Activated CD8-positive, alpha-beta T cell treated with anti-CD3 and anti-CD28 coated beads, Interleukin-2, amount 10 ng/mL, durations not matched to agents 7 days and 5 days (primary cell): ENCODE measurements around the gene ZNF283. TPM values are rescaled to one million over a fixed set of nuclear protein-coding genes. Genes with fewer than 3 reads are reported as not detected.
A peak's percentile ranks its signal among the peaks of the same experiment; 100 is the strongest.

Experiments used
- ATAC-seq: fragments of 150-1000 bp; cut with Tn5 transposase; one replicate; pipeline ENCODE4 v1.10.0; 2021; ENCODE audit warnings: moderate library complexity
- CTCF ChIA-PET: fragments of 350-600 bp; sonication (Branson Sonifier 250); formaldehyde crosslinking; loops from one replicate; lab custom pipeline; 2021; ENCODE audit warnings: antibody characterized with exemption; lab: Charles Lee
- POLR2A ChIA-PET: fragments of 350-600 bp; sonication (Branson Sonifier 250); formaldehyde crosslinking; loops from one replicate; lab custom pipeline; 2021; ENCODE audit warnings: antibody characterized with exemption; lab: Charles Lee
- DNase-seq: peaks from one replicate; pipeline ENCODE4 v3.0.0-alpha.2; 2020
- H3K27ac Mint-ChIP-seq: one replicate; pipeline ENCODE4 v1.8.0; 2021; ENCODE audit warnings: mild to moderate bottlenecking, mixed read lengths
- H3K27me3 Mint-ChIP-seq: one replicate; pipeline ENCODE4 v1.8.0; 2021; ENCODE audit warnings: low read depth, mixed read lengths
- H3K36me3 Mint-ChIP-seq: one replicate; pipeline ENCODE4 v1.8.0; 2021; ENCODE audit warnings: low read depth, mixed read lengths
- H3K4me1 Mint-ChIP-seq: one replicate; pipeline ENCODE4 v1.8.0; 2021; ENCODE audit warnings: low read depth, mixed read lengths
- H3K4me3 Mint-ChIP-seq: one replicate; pipeline ENCODE4 v1.8.0; 2021; ENCODE audit warnings: mild to moderate bottlenecking, mixed read lengths
- H3K9me3 Mint-ChIP-seq: one replicate; pipeline ENCODE4 v1.8.0; 2022; ENCODE audit warnings: mixed read lengths; ENCODE audit not compliant: insufficient read depth
- total RNA-seq, 2 experiments: library from RNA; stranded (reverse); gene quantifications; one replicate each; pipeline ENCODE4 v1.2.3, GENCODE V29; 2021

The ZNF283 gene
- 1 to 10 TPM; 4.9 to 6.9 TPM for total RNA-seq

GRCh38 chr19:43826787-43827754 lies at the start of gene ZNF283:
ZNF283 (plus strand) TSS chr19:43827321; CDS start chr19:43833505, 6,184 bp downstream.
- H3K27ac Mint-ChIP-seq = peak within 1 kb of the TSS; percentile 70
- peaks cover 21% of the 10 kb centered on the region for H3K4me1 Mint-ChIP-seq
- ChIA-PET CTCF (interaction anchor here (0.9 to 1.1 kb wide), 3 partner anchors 15 to 159 kb away, joined by 3 to 4 read pairs (median 3); no protein-coding TSS in a partner anchor), POLR2A (interaction anchor here (1.4 to 1.7 kb wide), 2 partner anchors 73 to 104 kb away, joined by 3 read pairs; partner anchors contain the start of gene SMG9)
- H3K27me3 Mint-ChIP-seq = peaks cover 14% of the 10 kb centered on the region
- H3K9me3 Mint-ChIP-seq = peaks cover 15% of the 10 kb centered on the region
- peaks cover 43% of the 10 kb centered on the region for H3K36me3 Mint-ChIP-seq
- ATAC-seq = peak; percentile 90
- DNase-seq = peak; percentile 87
- H3K4me3 Mint-ChIP-seq = peak within 1 kb of the TSS; percentile 87

GRCh38 chr19:43778651-43779050 lies 48.5 kb upstream of the ZNF283 start:
- peak overlapping the region; percentile 61 for H3K4me3 Mint-ChIP-seq
- peaks cover 68% of the 10 kb centered on the region for H3K4me1 Mint-ChIP-seq
- H3K27ac Mint-ChIP-seq = peak overlapping the region; percentile 91
- no peak for DNase-seq
- ChIA-PET CTCF (interaction anchor here (0.6 to 7.6 kb wide), 9 partner anchors 11 to 110 kb away, joined by 4 to 139 read pairs (median 8); partner anchors contain the start of gene SMG9), POLR2A (interaction anchor here (0.7 to 5.9 kb wide), 5 partner anchors 8 to 27 kb away, joined by 3 to 52 read pairs (median 3); partner anchors contain the start of gene SMG9)
- no peaks in the 10 kb centered on the region for H3K9me3 Mint-ChIP-seq
- H3K36me3 Mint-ChIP-seq = peaks cover 23% of the 10 kb centered on the region
- ATAC-seq = no peak
- H3K27me3 Mint-ChIP-seq = no peaks in the 10 kb centered on the region

GRCh38 chr19:43779147-43779819 lies 47.8 kb upstream of the ZNF283 start:
- peaks cover 23% of the 10 kb centered on the region for H3K36me3 Mint-ChIP-seq
- no peak for ATAC-seq
- peaks cover 74% of the 10 kb centered on the region for H3K4me1 Mint-ChIP-seq
- peak overlapping the region; percentile 91 for H3K27ac Mint-ChIP-seq
- peak overlapping the region; percentile 61 for H3K4me3 Mint-ChIP-seq
- H3K9me3 Mint-ChIP-seq = no peaks in the 10 kb centered on the region
- no peak for DNase-seq
- H3K27me3 Mint-ChIP-seq = no peaks in the 10 kb centered on the region
- POLR2A ChIA-PET = interaction anchor here (0.6 to 5.9 kb wide), 8 partner anchors 8 to 138 kb away, joined by 3 to 52 read pairs (median 3); partner anchors contain the start of gene SMG9
- CTCF ChIA-PET = interaction anchor here (0.6 to 7.6 kb wide), 10 partner anchors 12 to 224 kb away, joined by 4 to 139 read pairs (median 10); partner anchors contain the start of gene SMG9

GRCh38 chr19:43779820-43780219 lies 47.3 kb upstream of the ZNF283 start:
- no peaks in the 10 kb centered on the region for H3K27me3 Mint-ChIP-seq
- peaks cover 22% of the 10 kb centered on the region for H3K36me3 Mint-ChIP-seq
- H3K4me3 Mint-ChIP-seq = peak overlapping the region; percentile 61
- H3K4me1 Mint-ChIP-seq = peaks cover 80% of the 10 kb centered on the region
- DNase-seq = peak; percentile 42
- POLR2A ChIA-PET = interaction anchor here (0.6 to 5.9 kb wide), 8 partner anchors 9 to 138 kb away, joined by 3 to 52 read pairs (median 6); partner anchors contain the start of gene SMG9
- CTCF ChIA-PET = interaction anchor here (1.0 to 7.6 kb wide), 7 partner anchors 12 to 225 kb away, joined by 5 to 139 read pairs (median 13); partner anchors contain the start of gene SMG9
- ATAC-seq = no peak
- H3K27ac Mint-ChIP-seq = peak overlapping the region; percentile 91
- H3K9me3 Mint-ChIP-seq = no peaks in the 10 kb centered on the region

GRCh38 chr19:43780706-43781525 lies 46.2 kb upstream of the ZNF283 start, which contains the start of gene KCNN4:
KCNN4 (minus strand) TSS chr19:43780973; CDS start chr19:43780861, 112 bp downstream.
- CTCF ChIA-PET = interaction anchor here (2.0 to 7.6 kb wide), 4 partner anchors 13 to 113 kb away, joined by 8 to 139 read pairs (median 16); no protein-coding TSS in a partner anchor

GRCh38 chr19:43781630-43782310 lies 45.4 kb upstream of the ZNF283 start:
- CTCF ChIA-PET = interaction anchor here (7.6 kb wide), 1 partner anchor 14 kb away, joined by 139 read pairs; no protein-coding TSS in a partner anchor
- POLR2A ChIA-PET = interaction anchor here (1.5 to 5.9 kb wide), 3 partner anchors 11 to 30 kb away, joined by 4 to 52 read pairs (median 6); partner anchors contain the start of gene SMG9
- Mint-ChIP-seq H3K4me1 (peaks cover 73% of the 10 kb centered on the region), H3K27me3 (no peaks in the 10 kb centered on the region), H3K36me3 (peaks cover 10% of the 10 kb centered on the region), H3K27ac (peak overlapping the region; percentile 81), H3K4me3 (peak overlapping the region; percentile 61), H3K9me3 (no peaks in the 10 kb centered on the region)
- no peak for DNase-seq
- no peak for ATAC-seq

More at GRCh38 chr19:43780706-43781525, 46.2 kb upstream of the ZNF283 start, which contains the start of gene KCNN4:
- Mint-ChIP-seq H3K36me3 (peaks cover 15% of the 10 kb centered on the region), H3K9me3 (no peaks in the 10 kb centered on the region), H3K27ac (peak within 1 kb of the TSS; percentile 91), H3K27me3 (no peaks in the 10 kb centered on the region), H3K4me3 (peak within 1 kb of the TSS; percentile 61), H3K4me1 (peaks cover 81% of the 10 kb centered on the region)
- POLR2A ChIA-PET = interaction anchor here (0.6 to 5.9 kb wide), 9 partner anchors 9 to 94 kb away, joined by 3 to 52 read pairs (median 5); partner anchors contain the start of gene SMG9
- ATAC-seq (peak; percentile 68), DNase-seq (peak; percentile 78)

GRCh38 chr19:43782311-43782660 lies 44.8 kb upstream of the ZNF283 start:
- ATAC-seq (no peak), DNase-seq (no peak)
- ChIA-PET POLR2A (interaction anchor here (1.5 to 5.9 kb wide), 2 partner anchors 28 to 31 kb away, joined by 4 to 52 read pairs; partner anchors contain the start of gene SMG9), CTCF (no interaction called here)
- Mint-ChIP-seq H3K4me1 (peaks cover 68% of the 10 kb centered on the region), H3K4me3 (peak overlapping the region; percentile 44), H3K27ac (peak overlapping the region; percentile 80), H3K9me3 (no peaks in the 10 kb centered on the region), H3K27me3 (no peaks in the 10 kb centered on the region), H3K36me3 (peaks cover 6% of the 10 kb centered on the region)

- POLR2A ChIA-PET = no interaction called here
- peak; percentile 37 for DNase-seq
- ATAC-seq = no peak
- Mint-ChIP-seq H3K27me3 (no peaks in the 10 kb centered on the region), H3K9me3 (no peaks in the 10 kb centered on the region), H3K27ac (peak overlapping the region; percentile 80), H3K4me1 (peaks cover 64% of the 10 kb centered on the region), H3K4me3 (peak overlapping the region; percentile 44), H3K36me3 (peaks cover 6% of the 10 kb centered on the region)
- CTCF ChIA-PET = no interaction called here
Observed at GRCh38 chr19:43782689-43783231, 44.4 kb upstream of the ZNF283 start.

- POLR2A ChIA-PET = no interaction called here
- H3K9me3 Mint-ChIP-seq = no peaks in the 10 kb centered on the region
- CTCF ChIA-PET = interaction anchor here (0.9 to 2.1 kb wide), 2 partner anchors 17 to 115 kb away, joined by 3 to 11 read pairs; no protein-coding TSS in a partner anchor
- peaks cover 55% of the 10 kb centered on the region for H3K4me1 Mint-ChIP-seq
- ATAC-seq = no peak
- no peaks in the 10 kb centered on the region for H3K27me3 Mint-ChIP-seq
- peaks cover 3% of the 10 kb centered on the region for H3K36me3 Mint-ChIP-seq
- H3K27ac Mint-ChIP-seq = peak overlapping the region; percentile 89
- no peak for DNase-seq
- peak overlapping the region; percentile 54 for H3K4me3 Mint-ChIP-seq
Observed at GRCh38 chr19:43783636-43784035, 43.5 kb upstream of the ZNF283 start.
